Immature natural killer cell (primary cell): ENCODE data around the gene FAM174B. TPM values are rescaled to one million over a fixed set of nuclear protein-coding genes. Genes with fewer than 3 reads are reported as not detected.
"Not testable (repeated sequence)": the region's sequence is repeated elsewhere in the genome, so short reads cannot be mapped to it uniquely, and the experiment has no call there.

Experiments
- DNase-seq, 3 donors: peaks; one replicate each; pipeline ENCODE4 v3.0.0; 2022; ENCODE audit warnings: mixed read lengths in 1 of 3
- H3K27ac Mint-ChIP-seq, 6 donors: one replicate each; pipeline ENCODE4 v1.8.0; 2020; ENCODE audit warnings: mixed read lengths in 6 of 6, mild to moderate bottlenecking in 5 of 6, inconsistent platforms in 4 of 6, moderate library complexity in 3 of 6
- H3K27me3 Mint-ChIP-seq, 3 donors: one replicate each; pipeline ENCODE4 v1.8.0; 2020 to 2021; ENCODE audit warnings: low read depth in 3 of 3, mild to moderate bottlenecking in 3 of 3, mixed read lengths in 3 of 3, moderate library complexity in 3 of 3, inconsistent platforms in 1 of 3
- H3K36me3 Mint-ChIP-seq, 3 donors: one replicate each; pipeline ENCODE4 v1.8.0; 2020; ENCODE audit warnings: mixed read lengths in 3 of 3, inconsistent platforms in 2 of 3, mild to moderate bottlenecking in 2 of 3
- H3K4me1 Mint-ChIP-seq, 2 donors: one replicate each; pipeline ENCODE4 v1.8.0; 2020; ENCODE audit warnings: inconsistent platforms in 2 of 2, mild to moderate bottlenecking in 2 of 2, mixed read lengths in 2 of 2, moderate library complexity in 1 of 2
- H3K4me3 Mint-ChIP-seq, 5 donors: one replicate each; pipeline ENCODE4 v1.8.0; 2020; ENCODE audit warnings: mild to moderate bottlenecking in 5 of 5, mixed read lengths in 5 of 5, inconsistent platforms in 3 of 5, moderate library complexity in 3 of 5
- H3K9me3 Mint-ChIP-seq, 6 donors: one replicate each; pipeline ENCODE4 v1.8.0; 2020; ENCODE audit warnings: mild to moderate bottlenecking in 6 of 6, mixed read lengths in 6 of 6, inconsistent platforms in 4 of 6, moderate library complexity in 3 of 6
- polyA plus RNA-seq, 3 donors: library from polyadenylated mRNA; unstranded; fragments of 300-500 nt; fragmentation: Illumina TruSeq; gene quantifications; one replicate each; pipeline ENCODE4 v1.2.3, GENCODE V29; 2021

Gene FAM174B
- polyA plus RNA-seq, 3 donors from 2014 or later = 0.71 to 0.78 TPM; not detected in 1

DNA sequence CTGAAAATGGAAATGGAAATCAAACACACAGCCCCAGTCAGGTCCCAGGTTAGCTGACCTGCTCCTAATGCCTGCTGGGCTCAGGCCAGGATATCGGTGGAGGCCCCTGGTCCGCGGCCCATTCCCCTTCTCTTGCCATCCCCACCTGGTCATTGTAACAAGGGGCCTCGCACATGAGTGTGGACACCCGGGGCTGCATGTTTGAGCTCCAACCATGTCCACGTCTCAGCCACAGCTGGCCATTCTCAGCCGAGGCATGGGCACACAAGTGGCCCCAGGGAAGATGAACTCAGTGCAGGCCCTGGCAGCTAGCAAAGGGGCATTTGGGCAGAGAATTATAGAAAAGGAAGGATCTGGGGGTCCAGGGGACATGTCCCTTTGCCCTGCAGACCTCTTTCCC is 41.7 kb downstream of the FAM174B start:
- no peaks in the 10 kb centered on the region for H3K4me1 Mint-ChIP-seq
- no peak overlapping the region for H3K4me3 Mint-ChIP-seq

DNA sequence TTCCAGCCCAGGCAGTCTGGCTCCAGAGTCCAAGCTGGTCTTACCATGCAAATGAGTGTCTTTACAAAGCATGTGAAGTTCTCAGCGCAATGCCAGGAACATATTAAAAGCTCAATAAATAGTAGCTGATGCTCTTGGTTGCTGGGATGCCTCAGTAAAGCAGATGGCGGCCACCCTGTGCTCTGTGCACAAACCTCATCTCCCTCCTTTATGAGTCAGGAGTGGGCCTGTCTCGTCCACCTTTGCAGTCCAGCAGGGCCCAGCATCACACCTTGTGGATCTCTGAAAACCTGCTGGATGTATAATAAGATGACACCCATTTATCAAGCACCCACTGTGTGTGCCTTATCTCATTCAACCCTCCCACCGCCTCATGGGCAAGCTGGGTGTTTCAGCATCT is 42.7 kb downstream of the FAM174B start:
- no peaks in the 10 kb centered on the region for H3K9me3 Mint-ChIP-seq
- no peaks in the 10 kb centered on the region for H3K36me3 Mint-ChIP-seq
- H3K27me3 Mint-ChIP-seq = peaks cover 2 to 4% (median 4%) of the 10 kb centered on the region in 3 donors
- DNase-seq = no peak
- no peak overlapping the region for H3K4me3 Mint-ChIP-seq
- no peaks in the 10 kb centered on the region for H3K4me1 Mint-ChIP-seq
- no peak overlapping the region for H3K27ac Mint-ChIP-seq

More for the DNA sequence above, 41.7 kb downstream of the FAM174B start:
- Mint-ChIP-seq H3K9me3 (no peaks in the 10 kb centered on the region), H3K27me3 (peaks cover 2 to 4% (median 2%) of the 10 kb centered on the region in 3 donors), H3K27ac (no peak overlapping the region), H3K36me3 (no peaks in the 10 kb centered on the region)
- no peak for DNase-seq

DNA sequence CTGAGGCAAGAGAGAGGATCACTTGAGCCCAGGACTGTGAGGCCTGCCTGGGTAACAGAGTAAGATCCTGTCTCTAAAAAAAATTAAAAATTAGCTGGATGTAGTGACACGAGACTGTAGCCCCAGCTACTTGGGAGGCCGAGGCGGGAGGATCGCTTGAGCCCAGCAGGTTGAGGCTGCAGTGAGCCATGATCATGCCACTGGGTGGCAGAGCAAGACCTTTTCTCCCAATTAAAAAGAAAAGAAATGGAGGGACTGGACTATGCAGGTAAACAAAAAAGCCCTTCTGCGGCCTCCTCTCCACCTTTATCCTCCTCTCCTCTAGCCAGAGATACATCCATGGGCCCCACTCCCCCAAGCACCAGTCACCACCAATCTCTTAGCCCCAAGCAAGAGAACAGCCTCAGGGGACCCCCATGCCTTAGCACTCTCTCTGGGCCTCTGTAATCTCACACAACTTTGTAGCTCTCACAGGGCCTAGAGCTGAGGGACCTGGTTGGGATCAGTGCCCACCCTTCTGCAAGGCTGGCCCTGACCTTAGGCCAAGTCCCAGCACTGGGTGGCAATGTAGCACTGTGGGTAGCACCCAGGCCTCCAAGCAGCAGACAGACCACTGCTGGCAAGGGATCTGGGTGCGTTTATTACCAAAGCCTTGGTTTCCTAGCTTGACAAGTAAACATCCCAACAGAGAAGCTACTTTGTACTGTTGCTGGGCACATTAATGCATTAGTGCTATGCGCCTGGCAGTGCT is 43.4 kb downstream of the FAM174B start:
- Mint-ChIP-seq H3K27me3 (peaks cover 2 to 4% (median 4%) of the 10 kb centered on the region in 3 donors), H3K4me1 (no peaks in the 10 kb centered on the region), H3K9me3 (no peaks in the 10 kb centered on the region), H3K36me3 (no peaks in the 10 kb centered on the region), H3K4me3 (no peak overlapping the region), H3K27ac (no peak overlapping the region)
- no peak for DNase-seq

DNA sequence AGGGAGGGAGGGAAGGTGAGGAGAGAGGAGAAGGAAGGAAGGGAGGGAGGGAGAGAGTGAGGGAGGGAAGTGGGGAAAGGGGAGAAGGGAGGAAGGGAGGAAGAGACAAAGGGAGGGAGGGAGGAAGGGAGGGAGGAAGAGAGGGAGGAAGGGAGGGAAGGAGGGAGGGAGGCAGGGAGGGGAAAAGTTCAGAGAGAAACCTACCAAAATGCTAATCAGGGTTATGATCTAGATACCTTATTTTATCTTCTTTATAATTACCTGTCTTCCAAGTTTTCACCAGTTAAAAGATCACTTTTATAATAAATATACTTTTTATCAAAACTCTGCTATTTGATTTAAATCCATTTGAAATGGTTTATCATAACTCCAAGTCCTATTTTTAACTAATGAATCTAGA is 44.4 kb downstream of the FAM174B start:
- no peak for DNase-seq
- no peak overlapping the region for H3K27ac Mint-ChIP-seq
- H3K4me1 Mint-ChIP-seq = no peaks in the 10 kb centered on the region
- no peaks in the 10 kb centered on the region for H3K36me3 Mint-ChIP-seq
- peaks cover 0 to 8% (median 4%) of the 10 kb centered on the region in 3 donors for H3K27me3 Mint-ChIP-seq
- no peaks in the 10 kb centered on the region for H3K9me3 Mint-ChIP-seq
- H3K4me3 Mint-ChIP-seq = no peak overlapping the region

DNA sequence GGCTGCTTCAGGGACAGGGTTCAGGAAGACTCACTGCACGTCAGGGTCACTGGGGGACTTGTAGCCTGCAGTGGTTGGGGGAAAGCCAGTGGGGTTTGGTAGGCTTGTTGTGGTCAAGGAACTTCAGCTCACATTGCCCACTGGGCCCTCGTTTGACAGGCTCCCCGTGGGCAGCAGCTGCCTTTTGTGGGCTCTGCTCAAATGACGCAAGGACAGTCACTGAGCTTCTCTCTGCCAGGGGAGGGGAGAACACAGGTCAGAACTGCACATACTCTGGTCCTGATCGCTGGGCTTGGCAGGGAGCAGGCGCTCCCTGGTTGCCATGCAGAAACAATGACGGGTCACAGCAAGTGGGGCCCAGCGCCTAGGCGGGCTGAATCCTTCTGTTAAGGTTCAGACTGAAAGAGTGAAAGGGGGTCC is 45.5 kb downstream of the FAM174B start:
- Mint-ChIP-seq H3K27me3 (peaks cover 2 to 8% (median 2%) of the 10 kb centered on the region in 3 donors), H3K4me1 (no peaks in the 10 kb centered on the region), H3K4me3 (no peak overlapping the region)

DNA sequence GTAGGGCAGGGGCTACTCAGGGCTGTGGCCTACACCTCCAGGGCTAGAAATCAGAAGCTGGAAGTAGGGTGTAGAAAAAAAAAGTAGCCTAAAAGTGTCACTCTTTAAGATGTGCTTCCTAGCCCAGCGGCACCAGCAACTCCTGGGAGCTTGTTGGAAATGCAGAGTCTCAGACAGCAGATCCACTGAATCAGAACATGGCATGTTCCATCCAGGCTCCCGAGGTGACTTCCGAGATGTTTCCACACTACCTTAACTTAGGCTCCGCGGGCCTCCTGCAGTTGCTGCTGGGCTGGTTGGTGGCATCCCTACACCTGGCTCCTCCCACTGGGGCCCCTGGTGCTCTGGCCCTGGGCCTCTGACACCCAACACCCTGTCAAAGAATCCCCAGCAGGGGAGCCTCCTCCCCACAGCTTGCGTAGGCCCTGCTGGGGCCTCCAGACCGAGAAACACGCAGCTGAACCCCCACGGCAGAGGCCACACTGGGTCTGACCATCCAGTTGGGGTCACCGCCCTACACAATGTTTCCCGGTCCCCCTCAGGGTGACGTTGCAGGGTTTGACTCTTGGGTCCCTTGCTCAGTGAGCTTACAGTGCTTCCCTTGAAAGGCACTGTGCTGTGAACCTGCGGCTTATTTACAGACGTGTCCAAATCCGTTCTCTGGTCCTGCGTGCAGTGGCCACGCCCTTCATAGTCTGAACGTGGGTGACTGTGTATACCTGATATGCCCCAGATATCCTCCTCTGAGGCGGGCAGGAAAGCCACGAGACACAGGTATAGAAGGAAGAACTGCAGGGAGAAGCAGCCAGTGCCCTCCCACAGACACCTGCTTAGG is 46.5 kb downstream of the FAM174B start:
- DNase-seq = no peak
- no peak overlapping the region for H3K4me3 Mint-ChIP-seq
- no peak overlapping the region for H3K27ac Mint-ChIP-seq
- H3K27me3 Mint-ChIP-seq = peaks cover 2 to 8% (median 5%) of the 10 kb centered on the region in 3 donors
- no peaks in the 10 kb centered on the region for H3K36me3 Mint-ChIP-seq
- no peaks in the 10 kb centered on the region for H3K4me1 Mint-ChIP-seq
- no peaks in the 10 kb centered on the region for H3K9me3 Mint-ChIP-seq

More for the DNA sequence above, 45.5 kb downstream of the FAM174B start:
- no peaks in the 10 kb centered on the region for H3K36me3 Mint-ChIP-seq
- no peaks in the 10 kb centered on the region for H3K9me3 Mint-ChIP-seq
- no peak overlapping the region for H3K27ac Mint-ChIP-seq
- DNase-seq = no peak

DNA sequence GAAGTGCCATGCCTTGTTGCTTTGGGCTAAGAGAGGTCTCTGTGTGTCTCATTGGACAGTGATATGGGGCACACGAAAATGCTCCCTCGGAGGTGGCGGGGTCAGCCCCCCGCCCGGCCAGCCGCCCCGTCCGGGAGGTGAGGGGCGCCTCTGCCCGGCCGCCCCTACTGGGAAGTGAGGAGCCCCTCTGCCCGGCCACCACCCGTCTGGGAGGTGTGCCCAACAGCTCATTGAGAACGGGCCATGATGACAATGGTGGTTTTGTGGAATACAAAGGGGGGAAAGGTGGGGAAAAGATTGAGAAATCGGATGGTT is 48.8 kb downstream of the FAM174B start:
- not testable (repeated sequence) for H3K4me3 Mint-ChIP-seq, H3K9me3 Mint-ChIP-seq, DNase-seq, H3K36me3 Mint-ChIP-seq, H3K27me3 Mint-ChIP-seq, H3K27ac Mint-ChIP-seq, H3K4me1 Mint-ChIP-seq

DNA sequence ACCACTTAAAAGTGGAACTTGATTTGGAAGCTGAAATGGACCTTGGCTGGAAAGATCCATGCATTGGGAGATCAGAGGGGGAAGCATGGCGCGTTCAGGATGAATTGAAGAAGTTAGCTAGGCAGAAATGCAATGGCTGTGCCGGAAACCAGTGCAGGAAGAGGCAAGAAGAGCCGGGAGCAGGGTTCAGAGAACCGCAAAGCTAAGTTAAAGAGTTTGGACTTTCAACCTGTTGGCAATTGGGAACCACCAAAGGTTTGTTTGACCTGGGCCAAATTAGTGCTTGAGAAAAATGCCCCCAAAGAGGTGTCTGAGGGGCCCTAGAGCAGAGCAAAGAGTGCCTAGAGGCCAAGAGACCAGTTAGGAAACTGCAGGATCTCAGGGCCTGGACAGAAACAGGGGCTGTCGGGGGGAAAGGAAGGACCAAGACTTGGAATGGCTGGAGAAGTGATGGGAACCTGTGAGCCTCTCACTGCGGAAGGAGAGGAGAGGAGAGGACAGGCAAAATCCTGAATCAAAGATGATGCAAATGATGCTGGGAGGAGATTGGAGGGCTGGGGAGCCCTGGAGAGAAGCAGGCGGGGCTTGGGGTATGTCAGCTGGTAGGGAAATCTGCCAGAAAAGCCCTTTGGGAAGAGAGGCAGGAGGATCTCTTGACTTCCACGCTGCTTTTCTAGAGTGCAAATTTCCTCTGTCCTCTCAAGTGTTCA is 49.3 kb downstream of the FAM174B start:
- no peaks in the 10 kb centered on the region for H3K9me3 Mint-ChIP-seq
- peaks cover 2 to 5% (median 4%) of the 10 kb centered on the region in 3 donors for H3K27me3 Mint-ChIP-seq
- no peak overlapping the region for H3K4me3 Mint-ChIP-seq
- DNase-seq = no peak
- H3K27ac Mint-ChIP-seq = no peak overlapping the region
- no peaks in the 10 kb centered on the region for H3K36me3 Mint-ChIP-seq
- no peaks in the 10 kb centered on the region for H3K4me1 Mint-ChIP-seq

DNA sequence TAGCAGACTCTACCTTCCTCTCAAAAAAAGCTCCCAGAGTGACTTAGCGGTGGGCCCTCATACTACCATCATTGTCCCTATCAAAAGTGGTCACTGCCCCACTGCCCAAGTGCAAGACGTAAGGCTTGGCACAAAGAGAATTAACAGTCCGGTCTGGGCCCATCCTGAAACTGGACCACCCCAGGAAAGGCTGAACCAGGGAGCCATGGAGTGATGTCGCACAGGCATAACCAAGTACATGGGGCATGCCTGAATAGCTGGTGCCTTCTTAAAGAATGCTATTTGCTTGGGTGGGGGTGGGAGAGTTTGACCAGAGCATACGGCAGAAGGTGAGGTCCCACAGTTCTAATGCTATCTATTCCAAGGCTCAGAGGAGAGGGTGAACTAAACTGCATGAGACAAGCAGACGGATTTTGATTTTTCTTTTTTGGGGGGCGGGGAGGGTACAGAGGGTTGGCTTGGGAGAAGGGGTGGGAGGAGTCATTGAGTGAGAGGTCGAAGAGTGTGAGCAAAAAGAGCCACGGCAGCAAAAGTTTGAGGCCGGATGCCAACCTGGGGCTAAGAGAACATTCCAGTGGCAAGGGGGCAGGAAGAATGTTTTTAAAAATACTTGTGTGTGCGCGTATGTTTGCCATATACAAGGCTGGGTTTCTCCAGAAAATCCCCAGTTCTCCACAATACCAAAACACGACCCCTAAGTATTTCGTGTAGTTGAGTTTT is 50.2 kb downstream of the FAM174B start:
- H3K27me3 Mint-ChIP-seq = peaks cover 3 to 5% (median 4%) of the 10 kb centered on the region in 3 donors
- no peak for DNase-seq
- H3K36me3 Mint-ChIP-seq = no peaks in the 10 kb centered on the region
- H3K27ac Mint-ChIP-seq = no peak overlapping the region
- H3K4me1 Mint-ChIP-seq = no peaks in the 10 kb centered on the region
- H3K9me3 Mint-ChIP-seq = no peaks in the 10 kb centered on the region
- no peak overlapping the region for H3K4me3 Mint-ChIP-seq

DNA sequence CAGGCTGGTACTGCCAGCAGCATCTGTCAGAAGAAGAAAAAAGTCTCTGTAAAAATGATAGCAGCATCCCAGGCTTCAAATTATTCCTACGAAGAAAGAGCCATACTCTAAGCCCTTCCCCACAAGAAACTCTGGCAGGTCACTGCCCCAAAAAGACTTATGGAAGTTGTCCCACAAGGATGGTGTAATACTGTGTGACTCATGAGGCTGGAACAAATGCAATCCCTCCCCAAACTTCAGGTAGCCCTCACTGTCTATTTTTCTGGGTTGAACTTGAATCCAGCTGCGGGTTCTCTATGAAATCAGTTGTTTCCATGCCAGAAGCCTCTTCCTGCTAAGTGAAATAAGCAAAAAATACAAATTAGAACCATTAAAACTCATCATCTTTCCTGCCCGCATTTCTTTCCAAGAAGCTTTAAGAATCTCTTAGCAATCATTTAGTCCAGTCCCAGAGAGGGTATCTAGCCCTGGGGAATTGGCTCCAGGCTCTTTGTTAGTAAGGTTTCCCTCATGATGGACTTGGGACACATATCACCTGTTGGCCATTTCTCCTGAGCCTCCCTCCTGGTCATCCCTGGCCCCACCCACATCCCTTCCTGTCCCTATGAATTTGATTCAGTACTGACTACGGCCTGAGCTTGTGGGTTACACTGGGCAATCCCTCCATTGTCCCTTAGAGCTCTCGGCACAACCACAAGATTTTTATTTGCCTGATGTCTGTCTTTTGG is 51.7 kb downstream of the FAM174B start:
- Mint-ChIP-seq H3K9me3 (no peaks in the 10 kb centered on the region), H3K4me3 (no peak overlapping the region), H3K27ac (no peak overlapping the region), H3K36me3 (no peaks in the 10 kb centered on the region), H3K4me1 (no peaks in the 10 kb centered on the region), H3K27me3 (peaks cover 3 to 5% (median 4%) of the 10 kb centered on the region in 3 donors)
- DNase-seq = no peak

DNA sequence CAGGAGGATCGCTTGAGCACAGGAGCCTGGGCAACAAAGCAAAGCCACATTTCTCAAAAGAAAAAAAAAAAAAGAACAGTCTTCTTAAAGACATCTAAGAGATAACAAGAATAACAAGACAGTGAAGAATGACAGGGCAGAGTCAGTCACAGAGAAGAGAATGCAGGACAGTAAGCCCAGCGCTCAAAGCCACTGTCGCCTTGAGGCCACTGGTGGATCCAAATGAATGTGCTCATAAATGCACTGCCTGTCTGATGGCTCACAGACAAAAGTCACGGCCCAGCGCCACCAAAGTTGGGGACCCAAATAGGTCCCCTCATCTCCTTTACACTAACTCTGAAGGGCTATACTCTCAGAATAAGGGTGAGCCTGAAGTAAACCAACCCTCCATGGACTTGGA is 52.3 kb downstream of the FAM174B start:
- Mint-ChIP-seq H3K27me3 (peaks cover 3 to 5% (median 4%) of the 10 kb centered on the region in 3 donors), H3K4me1 (no peaks in the 10 kb centered on the region), H3K36me3 (no peaks in the 10 kb centered on the region), H3K27ac (no peak overlapping the region), H3K9me3 (no peaks in the 10 kb centered on the region), H3K4me3 (no peak overlapping the region)
- no peak for DNase-seq

DNA sequence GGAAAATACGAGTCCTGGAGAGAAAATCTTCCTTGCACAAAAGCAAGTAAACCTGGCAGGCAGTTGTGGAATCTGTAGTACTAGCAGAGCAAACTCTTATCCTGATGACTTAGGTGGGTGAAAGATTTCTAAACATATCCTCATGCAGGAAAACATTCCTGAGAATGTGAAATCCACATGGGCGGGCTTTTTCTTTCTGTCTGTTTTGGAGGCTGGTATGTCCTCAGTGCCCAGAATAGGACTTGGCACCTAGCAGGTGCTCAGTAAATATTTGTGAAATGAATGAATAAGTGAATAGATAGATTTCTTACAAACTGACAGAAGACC is 53.3 kb downstream of the FAM174B start:
- DNase-seq = no peak
- H3K4me3 Mint-ChIP-seq = no peak overlapping the region
- no peaks in the 10 kb centered on the region for H3K36me3 Mint-ChIP-seq
- H3K4me1 Mint-ChIP-seq = no peaks in the 10 kb centered on the region
- H3K9me3 Mint-ChIP-seq = no peaks in the 10 kb centered on the region
- H3K27me3 Mint-ChIP-seq = peaks cover 2 to 5% (median 4%) of the 10 kb centered on the region in 3 donors
- no peak overlapping the region for H3K27ac Mint-ChIP-seq

DNA sequence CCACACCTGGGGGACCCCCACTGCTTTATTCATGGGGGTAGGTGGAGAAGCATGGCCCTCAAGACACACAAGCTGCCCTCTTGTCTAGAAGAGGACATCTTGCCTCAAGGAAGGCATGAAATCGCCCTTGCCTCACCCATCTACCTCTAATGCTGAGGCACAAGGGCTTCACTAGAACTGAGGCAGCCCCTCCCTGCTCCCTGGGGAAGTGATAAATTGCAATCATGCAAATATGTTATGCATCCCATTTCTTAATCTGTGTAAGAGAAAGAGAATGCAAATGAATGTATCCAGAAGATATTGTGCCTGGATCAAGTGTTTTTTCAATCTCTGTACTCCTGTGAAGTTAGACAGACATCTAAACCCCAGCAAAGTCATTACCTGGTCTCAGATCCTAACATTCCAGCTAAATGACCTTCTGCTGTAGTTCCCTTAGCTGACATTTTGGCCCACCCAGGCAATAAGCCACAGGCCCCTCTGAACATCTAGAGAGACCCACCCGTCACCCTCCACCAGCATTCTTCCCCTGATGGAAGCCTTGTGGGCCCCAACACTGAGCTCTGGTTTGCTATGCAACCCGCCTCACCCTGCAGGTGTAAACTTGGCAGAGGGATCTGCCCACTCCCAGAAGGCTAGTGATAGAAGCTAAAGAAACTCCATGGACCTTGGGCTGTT is 53.8 kb downstream of the FAM174B start:
- H3K9me3 Mint-ChIP-seq = no peaks in the 10 kb centered on the region
- H3K4me3 Mint-ChIP-seq = no peak overlapping the region
- no peak for DNase-seq
- no peak overlapping the region for H3K27ac Mint-ChIP-seq
- no peaks in the 10 kb centered on the region for H3K4me1 Mint-ChIP-seq
- no peaks in the 10 kb centered on the region for H3K36me3 Mint-ChIP-seq
- H3K27me3 Mint-ChIP-seq = peaks cover 2 to 5% (median 4%) of the 10 kb centered on the region in 3 donors
